ENCODE results near the gene COG5. TPM values are rescaled to one million over a fixed set of nuclear protein-coding genes. Genes with fewer than 3 reads are reported as not detected.
A peak's percentile ranks its signal among the peaks of the same experiment; 100 is the strongest.

Gene COG5
- total RNA-seq (2022): 21.4 and 23.6 TPM in 2 replicates
- Bru-seq, nascent RNA: percentile 73 among the genes with signal in this experiment
- BruChase-seq, experiment 1, labeled RNA remaining after a 6-hour chase: percentile 52 among the genes with signal in this experiment
- percentile 52 among the genes with signal in this experiment for BruChase-seq, experiment 2, labeled RNA remaining after a 2-hour chase
- long read RNA-seq, full-length matches to known transcripts: 21 of 26 reads
- long read RNA-seq, partial matches to known transcripts: 1 of 26 reads
- long read RNA-seq, other reads (novel, unspliced or antisense): 4 of 26 reads

DNA sequence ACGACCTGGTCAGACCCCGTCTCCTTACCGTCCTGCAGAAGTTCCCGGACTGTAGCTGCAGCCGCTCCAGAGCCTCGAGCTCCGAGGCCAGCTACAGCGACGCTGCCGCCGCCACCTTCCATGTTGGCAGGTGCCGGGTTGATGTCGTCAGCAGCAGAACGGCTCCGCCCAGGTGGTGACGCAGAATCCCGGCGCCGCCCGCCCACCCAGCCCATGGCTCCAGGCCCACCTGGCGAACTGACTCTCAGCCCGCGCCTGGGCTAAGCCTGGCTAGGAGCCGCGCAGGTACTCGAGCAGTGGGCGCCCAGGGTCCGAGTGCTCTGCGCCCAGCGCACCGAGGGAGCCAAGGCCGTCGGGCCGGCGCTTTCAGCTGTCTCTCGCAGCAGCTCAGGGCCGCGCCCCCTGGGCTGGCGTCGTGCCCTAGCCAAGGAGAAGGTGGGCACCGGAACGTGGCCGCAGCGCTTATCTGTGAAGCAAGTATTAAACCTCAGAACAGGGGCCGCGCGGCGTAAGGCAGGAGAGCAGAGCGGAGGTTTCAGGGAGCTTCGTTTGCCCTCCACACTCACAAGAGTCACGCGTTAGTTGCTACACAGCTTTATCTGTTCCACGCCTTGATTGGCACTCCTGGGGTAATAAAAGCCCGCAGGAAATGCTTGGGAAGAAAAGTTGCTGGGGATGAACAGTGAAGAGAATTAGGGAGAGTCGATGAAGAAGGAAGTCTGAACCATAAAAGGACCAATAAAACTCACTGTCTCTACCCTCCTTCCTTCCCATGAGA lies at the start of gene COG5, which contains the start of gene DUS4L:
Gene COG5 (minus strand): TSS at position 146 of the 778 bp plus-strand sequence. CDS start 24 bp downstream, at position 122.
Gene DUS4L (plus strand): TSS at position 197 of the 778 bp plus-strand sequence. CDS start 3,100 bp downstream, outside the sequence.
- DNase-seq: peak; percentile 75
- H3K27me3 Mint-ChIP-seq (ENCODE audit: unreplicated experiment): no peaks in the 10 kb centered on the region
- peak within 1 kb of the TSS; percentile 99 for H3K27ac Mint-ChIP-seq (ENCODE audit: unreplicated experiment)
- TF ChIP-seq, protein P1, sequence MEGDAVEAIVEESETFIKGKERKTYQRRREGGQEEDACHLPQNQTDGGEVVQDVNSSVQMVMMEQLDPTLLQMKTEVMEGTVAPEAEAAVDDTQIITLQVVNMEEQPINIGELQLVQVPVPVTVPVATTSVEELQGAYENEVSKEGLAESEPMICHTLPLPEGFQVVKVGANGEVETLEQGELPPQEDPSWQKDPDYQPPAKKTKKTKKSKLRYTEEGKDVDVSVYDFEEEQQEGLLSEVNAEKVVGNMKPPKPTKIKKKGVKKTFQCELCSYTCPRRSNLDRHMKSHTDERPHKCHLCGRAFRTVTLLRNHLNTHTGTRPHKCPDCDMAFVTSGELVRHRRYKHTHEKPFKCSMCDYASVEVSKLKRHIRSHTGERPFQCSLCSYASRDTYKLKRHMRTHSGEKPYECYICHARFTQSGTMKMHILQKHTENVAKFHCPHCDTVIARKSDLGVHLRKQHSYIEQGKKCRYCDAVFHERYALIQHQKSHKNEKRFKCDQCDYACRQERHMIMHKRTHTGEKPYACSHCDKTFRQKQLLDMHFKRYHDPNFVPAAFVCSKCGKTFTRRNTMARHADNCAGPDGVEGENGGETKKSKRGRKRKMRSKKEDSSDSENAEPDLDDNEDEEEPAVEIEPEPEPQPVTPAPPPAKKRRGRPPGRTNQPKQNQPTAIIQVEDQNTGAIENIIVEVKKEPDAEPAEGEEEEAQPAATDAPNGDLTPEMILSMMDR (IDR thresholded peaks at IDR 0.05; ENCODE audit: unreplicated experiment): no peak
- BruUV-seq (replicated peaks): no TSS peak
- H3K4me3 Mint-ChIP-seq (ENCODE audit: low read depth, unreplicated experiment): peak within 1 kb of the TSS; percentile 88
- CTCF ChIA-PET: interaction anchor here (1.0 to 1.2 kb wide), 2 partner anchors 101 to 311 kb away, joined by 3 to 4 read pairs; no protein-coding TSS in a partner anchor
- intact Hi-C loops (cut with micrococcal nuclease; ENCODE audit: unreplicated experiment): loop anchor here (5.0 kb wide), 1 partner anchor 102 kb away; no protein-coding TSS in a partner anchor
- H3K36me3 Mint-ChIP-seq (ENCODE audit: insufficient read depth, unreplicated experiment): peaks cover 19% of the 10 kb centered on the region
- no peaks in the 10 kb centered on the region for H3K9me3 Mint-ChIP-seq (ENCODE audit: low read depth, unreplicated experiment)
- peaks cover 42% of the 10 kb centered on the region for H3K4me1 Mint-ChIP-seq (ENCODE audit: low read depth, unreplicated experiment)

DNA sequence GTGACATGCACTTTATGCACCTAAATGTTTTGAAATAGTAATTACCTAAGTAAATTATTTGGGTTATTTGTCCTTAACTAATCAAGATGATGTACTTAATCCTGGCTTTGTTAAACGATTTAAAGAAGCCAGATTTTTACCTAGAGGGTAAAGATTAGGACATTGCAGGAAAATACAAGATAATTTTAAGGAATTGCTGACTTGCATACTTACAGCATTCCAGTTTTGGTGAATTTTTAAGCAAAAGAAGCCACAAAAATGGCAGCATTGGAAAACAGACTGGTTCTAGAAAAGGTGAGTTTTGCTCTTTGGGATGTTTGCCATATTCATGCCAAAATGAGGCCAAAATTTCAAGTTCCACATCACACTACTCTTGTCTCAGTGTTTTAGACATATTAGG lies 49.7 kb upstream of the COG5 start:
- no peak overlapping the region for H3K27ac Mint-ChIP-seq (ENCODE audit: unreplicated experiment)

DNA sequence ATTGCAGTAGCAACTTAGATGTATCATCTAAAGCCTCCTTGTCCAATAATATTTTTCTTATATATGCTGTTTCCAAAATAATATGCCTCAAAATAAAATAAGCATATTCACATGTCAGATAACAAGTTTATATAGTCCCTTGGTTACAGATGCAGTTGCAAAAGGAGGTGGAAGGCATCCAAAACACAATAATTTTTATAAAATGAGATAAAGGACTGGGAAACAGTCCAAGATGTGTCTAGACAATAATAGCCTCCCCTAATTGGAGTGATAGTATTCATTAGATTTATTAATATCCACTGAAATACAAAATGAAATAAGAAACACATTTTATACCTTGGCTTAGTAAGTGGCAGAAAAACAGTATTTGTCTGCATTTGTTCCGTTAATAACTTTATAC lies 46.6 kb upstream of the COG5 start:
- CTCF ChIA-PET: no interaction called here
- intact Hi-C loops (cut with micrococcal nuclease; ENCODE audit: unreplicated experiment): loop anchor here (5.0 kb wide), 1 partner anchor 52 kb away; the partner anchor contains the start of gene SLC26A4
- Mint-ChIP-seq H3K27me3 (ENCODE audit: unreplicated experiment) (no peaks in the 10 kb centered on the region), H3K4me1 (ENCODE audit: low read depth, unreplicated experiment) (no peaks in the 10 kb centered on the region), H3K4me3 (ENCODE audit: low read depth, unreplicated experiment) (no peak overlapping the region), H3K36me3 (ENCODE audit: insufficient read depth, unreplicated experiment) (no peaks in the 10 kb centered on the region), H3K27ac (ENCODE audit: unreplicated experiment) (no peak overlapping the region), H3K9me3 (ENCODE audit: low read depth, unreplicated experiment) (no peaks in the 10 kb centered on the region)
- no TSS peak for BruUV-seq (replicated peaks)
- DNase-seq: no peak
- TF ChIP-seq, protein P1 (IDR thresholded peaks at IDR 0.05; ENCODE audit: unreplicated experiment): no peak

More for the DNA sequence above, 49.7 kb upstream of the COG5 start:
- CTCF ChIA-PET: no interaction called here
- H3K4me1 Mint-ChIP-seq (ENCODE audit: low read depth, unreplicated experiment): no peaks in the 10 kb centered on the region
- no peak overlapping the region for H3K4me3 Mint-ChIP-seq (ENCODE audit: low read depth, unreplicated experiment)
- no peaks in the 10 kb centered on the region for H3K27me3 Mint-ChIP-seq (ENCODE audit: unreplicated experiment)
- DNase-seq: no peak
- no peaks in the 10 kb centered on the region for H3K36me3 Mint-ChIP-seq (ENCODE audit: insufficient read depth, unreplicated experiment)
- intact Hi-C loops (cut with micrococcal nuclease; ENCODE audit: unreplicated experiment): loop anchor here (5.0 kb wide), 1 partner anchor 49 kb away; the partner anchor contains the start of gene SLC26A4
- TF ChIP-seq, protein P1 (IDR thresholded peaks at IDR 0.05; ENCODE audit: unreplicated experiment): no peak
- no TSS peak for BruUV-seq (replicated peaks)
- H3K9me3 Mint-ChIP-seq (ENCODE audit: low read depth, unreplicated experiment): no peaks in the 10 kb centered on the region

DNA sequence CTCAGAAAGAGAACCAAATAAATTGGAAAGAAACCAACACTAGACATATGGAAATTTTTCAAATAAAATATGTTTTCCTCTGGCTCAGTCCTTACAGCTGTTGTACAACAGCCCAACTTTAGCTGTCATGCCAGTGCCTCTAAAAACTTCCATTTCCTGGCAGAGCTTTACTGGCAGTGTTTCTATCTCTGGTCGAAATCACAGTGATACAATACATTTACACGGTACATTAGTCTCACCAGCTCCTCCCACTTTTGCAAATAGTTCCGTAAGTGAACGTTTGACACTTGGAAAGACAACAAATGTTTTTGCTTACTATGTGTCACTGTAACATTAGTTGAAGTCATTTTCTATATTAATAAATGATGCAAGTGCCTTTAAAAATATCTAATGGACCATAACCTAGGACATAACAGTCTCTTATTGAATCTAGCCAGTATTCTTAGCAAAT lies 46.1 kb upstream of the COG5 start:
- CTCF ChIA-PET: no interaction called here
- Mint-ChIP-seq H3K27ac (ENCODE audit: unreplicated experiment) (no peak overlapping the region), H3K27me3 (ENCODE audit: unreplicated experiment) (no peaks in the 10 kb centered on the region), H3K9me3 (ENCODE audit: low read depth, unreplicated experiment) (no peaks in the 10 kb centered on the region), H3K4me3 (ENCODE audit: low read depth, unreplicated experiment) (no peak overlapping the region), H3K36me3 (ENCODE audit: insufficient read depth, unreplicated experiment) (no peaks in the 10 kb centered on the region), H3K4me1 (ENCODE audit: low read depth, unreplicated experiment) (no peaks in the 10 kb centered on the region)
- TF ChIP-seq, protein P1 (IDR thresholded peaks at IDR 0.05; ENCODE audit: unreplicated experiment): no peak
- intact Hi-C loops (cut with micrococcal nuclease; ENCODE audit: unreplicated experiment): loop anchor here (5.0 kb wide), 1 partner anchor 52 kb away; the partner anchor contains the start of gene SLC26A4
- no TSS peak for BruUV-seq (replicated peaks)
- no peak for DNase-seq

Data from Calu3 (cell line).